ENCODE data around the gene NOL6. TPM values are rescaled to one million over a fixed set of nuclear protein-coding genes. Genes with fewer than 3 reads are reported as not detected.
"Not testable (repeated sequence)": the region's sequence is repeated elsewhere in the genome, so short reads cannot be mapped to it uniquely, and the experiment has no call there.

NOL6 gene
- total RNA-seq, 1 donor, result 15.6 TPM

GRCh38 chr9:33465596-33466564, 7.8 kb downstream of the NOL6 start:
- H3K4me3 ChIP-seq (ENCODE audit: low read length), result no peak overlapping the region
- no peaks in the 10 kb centered on the region for H3K9me3 ChIP-seq (ENCODE audit: low read depth, low read length)
- no peaks in the 10 kb centered on the region for H3K27me3 ChIP-seq (ENCODE audit: insufficient read depth, low read length)

GRCh38 chr9:33465096-33465495, 8.6 kb downstream of the NOL6 start:
- Histone ChIP-seq H3K9me3 (ENCODE audit: low read depth, low read length) (no peaks in the 10 kb centered on the region), H3K4me1 (ENCODE audit: insufficient read depth, low read length) (no peaks in the 10 kb centered on the region), H3K4me3 (ENCODE audit: low read length) (no peak overlapping the region), H3K27me3 (ENCODE audit: insufficient read depth, low read length) (no peaks in the 10 kb centered on the region)

More at GRCh38 chr9:33465596-33466564, 7.8 kb downstream of the NOL6 start:
- no peaks in the 10 kb centered on the region for H3K4me1 ChIP-seq (ENCODE audit: insufficient read depth, low read length)

- no peaks in the 10 kb centered on the region for H3K9me3 ChIP-seq (ENCODE audit: low read depth, low read length)
- peaks cover 2% of the 10 kb centered on the region for H3K4me1 ChIP-seq (ENCODE audit: insufficient read depth, low read length)
- no peak overlapping the region for H3K4me3 ChIP-seq (ENCODE audit: low read length)
- no peaks in the 10 kb centered on the region for H3K27me3 ChIP-seq (ENCODE audit: insufficient read depth, low read length)
Measured at GRCh38 chr9:33464045-33464636, 9.6 kb downstream of the NOL6 start.

- peaks cover 11% of the 10 kb centered on the region for H3K4me1 ChIP-seq (ENCODE audit: insufficient read depth, low read length)
- H3K9me3 ChIP-seq (ENCODE audit: low read depth, low read length), result no peaks in the 10 kb centered on the region
- H3K4me3 ChIP-seq (ENCODE audit: low read length), result no peak overlapping the region
Measured at GRCh38 chr9:33463151-33463550, 10.6 kb downstream of the NOL6 start.

GRCh38 chr9:33461492-33461891, 12.2 kb downstream of the NOL6 start:
- Histone ChIP-seq H3K27me3 (ENCODE audit: insufficient read depth, low read length) (no peaks in the 10 kb centered on the region), H3K4me1 (ENCODE audit: insufficient read depth, low read length) (peaks cover 12% of the 10 kb centered on the region), H3K9me3 (ENCODE audit: low read depth, low read length) (no peaks in the 10 kb centered on the region), H3K4me3 (ENCODE audit: low read length) (no peak overlapping the region)

More at GRCh38 chr9:33463151-33463550, 10.6 kb downstream of the NOL6 start:
- no peaks in the 10 kb centered on the region for H3K27me3 ChIP-seq (ENCODE audit: insufficient read depth, low read length)

- H3K4me3 ChIP-seq (ENCODE audit: low read length), result no peak overlapping the region
- H3K27me3 ChIP-seq (ENCODE audit: insufficient read depth, low read length), result no peaks in the 10 kb centered on the region
- H3K9me3 ChIP-seq (ENCODE audit: low read depth, low read length), result no peaks in the 10 kb centered on the region
- peaks cover 15% of the 10 kb centered on the region for H3K4me1 ChIP-seq (ENCODE audit: insufficient read depth, low read length)
Measured at GRCh38 chr9:33460854-33461253, 12.9 kb downstream of the NOL6 start.

GRCh38 chr9:33459115-33459514, 14.6 kb downstream of the NOL6 start:
- peaks cover 24% of the 10 kb centered on the region for H3K4me1 ChIP-seq (ENCODE audit: insufficient read depth, low read length)
- no peak overlapping the region for H3K4me3 ChIP-seq (ENCODE audit: low read length)
- H3K27me3 ChIP-seq (ENCODE audit: insufficient read depth, low read length), result no peaks in the 10 kb centered on the region
- no peaks in the 10 kb centered on the region for H3K9me3 ChIP-seq (ENCODE audit: low read depth, low read length)

- no peak overlapping the region for H3K4me3 ChIP-seq (ENCODE audit: low read length)
Measured at GRCh38 chr9:33458444-33458843, 15.3 kb downstream of the NOL6 start.

GRCh38 chr9:33455945-33456344, 17.8 kb downstream of the NOL6 start:
- H3K4me1 ChIP-seq (ENCODE audit: insufficient read depth, low read length), result peaks cover 36% of the 10 kb centered on the region
- H3K4me3 ChIP-seq (ENCODE audit: low read length), result no peak overlapping the region
- no peaks in the 10 kb centered on the region for H3K9me3 ChIP-seq (ENCODE audit: low read depth, low read length)
- H3K27me3 ChIP-seq (ENCODE audit: insufficient read depth, low read length), result no peaks in the 10 kb centered on the region

More at GRCh38 chr9:33458444-33458843, 15.3 kb downstream of the NOL6 start:
- Histone ChIP-seq H3K27me3 (ENCODE audit: insufficient read depth, low read length) (no peaks in the 10 kb centered on the region), H3K9me3 (ENCODE audit: low read depth, low read length) (no peaks in the 10 kb centered on the region), H3K4me1 (ENCODE audit: insufficient read depth, low read length) (peaks cover 30% of the 10 kb centered on the region)

- not testable (repeated sequence) for H3K4me3 ChIP-seq (ENCODE audit: low read length); H3K9me3 ChIP-seq (ENCODE audit: low read depth, low read length); H3K27me3 ChIP-seq (ENCODE audit: insufficient read depth, low read length)
- H3K4me1 ChIP-seq (ENCODE audit: insufficient read depth, low read length), result peaks cover 36% of the 10 kb centered on the region
Measured at GRCh38 chr9:33455456-33455855, 18.3 kb downstream of the NOL6 start.

GRCh38 chr9:33454661-33455026, 19.1 kb downstream of the NOL6 start:
- H3K27me3 ChIP-seq (ENCODE audit: insufficient read depth, low read length); H3K4me3 ChIP-seq (ENCODE audit: low read length); H3K9me3 ChIP-seq (ENCODE audit: low read depth, low read length): not testable (repeated sequence)
- peaks cover 36% of the 10 kb centered on the region for H3K4me1 ChIP-seq (ENCODE audit: insufficient read depth, low read length)

- no peaks in the 10 kb centered on the region for H3K9me3 ChIP-seq (ENCODE audit: low read depth, low read length)
- peaks cover 34% of the 10 kb centered on the region for H3K4me1 ChIP-seq (ENCODE audit: insufficient read depth, low read length)
- H3K4me3 ChIP-seq (ENCODE audit: low read length), result no peak overlapping the region
- H3K27me3 ChIP-seq (ENCODE audit: insufficient read depth, low read length), result no peaks in the 10 kb centered on the region
Measured at GRCh38 chr9:33453999-33454660, 19.6 kb downstream of the NOL6 start.

- no peaks in the 10 kb centered on the region for H3K27me3 ChIP-seq (ENCODE audit: insufficient read depth, low read length)
- no peak overlapping the region for H3K4me3 ChIP-seq (ENCODE audit: low read length)
- no peaks in the 10 kb centered on the region for H3K9me3 ChIP-seq (ENCODE audit: low read depth, low read length)
- peaks cover 28% of the 10 kb centered on the region for H3K4me1 ChIP-seq (ENCODE audit: insufficient read depth, low read length)
Measured at GRCh38 chr9:33453286-33453860, 20.4 kb downstream of the NOL6 start.

- H3K9me3 ChIP-seq (ENCODE audit: low read depth, low read length), result no peaks in the 10 kb centered on the region
- H3K4me1 ChIP-seq (ENCODE audit: insufficient read depth, low read length), result peaks cover 30% of the 10 kb centered on the region
- no peak overlapping the region for H3K4me3 ChIP-seq (ENCODE audit: low read length)
- H3K27me3 ChIP-seq (ENCODE audit: insufficient read depth, low read length), result peaks cover 1% of the 10 kb centered on the region
Measured at GRCh38 chr9:33452828-33453271, 20.9 kb downstream of the NOL6 start.

All from mononuclear cell (primary cell).